H1 (cell line): Measurements from ENCODE around the gene CCL17. TPM values are rescaled to one million over a fixed set of nuclear protein-coding genes. Genes with fewer than 3 reads are reported as not detected.

ENCODE experiments used
- CTCF ChIA-PET: fragments of 300-600 bp; sonication (Branson Sonifier 250); formaldehyde crosslinking; loops from one replicate; lab custom pipeline; 2021; ENCODE audit not compliant: partially characterized antibody; lab: Charles Lee
- POLR2A ChIA-PET: fragments of 300-600 bp; sonication (Branson Sonifier 250); formaldehyde crosslinking; loops from one replicate; lab custom pipeline; 2021; ENCODE audit warnings: inconsistent platforms; ENCODE audit not compliant: partially characterized antibody; lab: Charles Lee
- DNase-seq, 2 experiments: peaks; one replicate each; pipeline versions ENCODE4 v3.0.0 to v3.0.0-alpha.2; 2010 to 2022; ENCODE audit warnings: low spot score in 2 of 2, low read depth in 1 of 2, mixed read lengths in 1 of 2
- FAIRE-seq: peaks from 2 replicates; lab custom pipeline; 2011; peaks lifted over from hg19 to GRCh38; lab: Jason Lieb, UNC
- H2AFZ ChIP-seq: 2 replicates; pipeline ENCODE4 v1.8.1; 2012; ENCODE audit warnings: low read length, inconsistent platforms
- H2AK5ac ChIP-seq: 2 replicates; pipeline ENCODE4 v1.6.1; 2013; ENCODE audit warnings: low read depth, low read length
- H2BK120ac ChIP-seq: replicated peaks from 2 replicates; pipeline ENCODE3; 2013; ENCODE audit warnings: low read depth, low read length, inconsistent platforms
- H2BK12ac ChIP-seq: 2 replicates; pipeline ENCODE4 v1.6.1; 2013; ENCODE audit warnings: low read depth, low read length
- H2BK15ac ChIP-seq: 2 replicates; pipeline ENCODE4 v1.6.1; 2013; ENCODE audit warnings: low read length
- H2BK20ac ChIP-seq: 2 replicates; pipeline ENCODE4 v1.6.1; 2013; ENCODE audit warnings: low read length
- H2BK5ac ChIP-seq: 2 replicates; pipeline ENCODE4 v1.6.1; 2013; ENCODE audit warnings: low read depth, low read length
- H3K14ac ChIP-seq: 2 replicates; pipeline ENCODE4 v1.6.1; 2013; ENCODE audit warnings: inconsistent platforms; ENCODE audit not compliant: insufficient read length
- H3K18ac ChIP-seq: 2 replicates; pipeline ENCODE4 v1.6.1; 2013; ENCODE audit warnings: low read length; ENCODE audit errors: extremely low read depth
- H3K23ac ChIP-seq: 2 replicates; pipeline ENCODE4 v1.6.1; 2013; ENCODE audit warnings: inconsistent platforms; ENCODE audit not compliant: insufficient read length
- H3K23me2 ChIP-seq: 2 replicates; pipeline ENCODE4 v1.6.1; 2013; ENCODE audit warnings: low read depth, low read length
- H3K27ac ChIP-seq: 2 replicates; pipeline ENCODE4 v1.6.1; 2011; ENCODE audit warnings: low read depth, low read length, inconsistent platforms
- H3K27me3 ChIP-seq, 4 experiments: replicated peaks in 1 of 4; 1 replicate in 1 of 4; 2 replicates in 3 of 4; pipeline versions ENCODE4 v1.6.1 to v1.8.1; 2011 to 2013; ENCODE audit warnings: low read length in 3 of 4, mild to moderate bottlenecking in 3 of 4, inconsistent platforms in 2 of 4, mixed read lengths in 2 of 4, moderate library complexity in 1 of 4; ENCODE audit not compliant: control insufficient read depth in 3 of 4, insufficient read depth in 3 of 4; ENCODE audit errors: extremely low read depth in 1 of 4
- H3K36me3 ChIP-seq, 4 experiments: 2 replicates each; pipeline versions ENCODE4 v1.6.1 to v1.8.1; 2011 to 2013; ENCODE audit warnings: mild to moderate bottlenecking in 4 of 4, low read length in 3 of 4, moderate library complexity in 2 of 4, control low read depth in 1 of 4, inconsistent platforms in 1 of 4; ENCODE audit not compliant: insufficient read depth in 4 of 4, control insufficient read depth in 2 of 4
- H3K4ac ChIP-seq: replicated peaks from 2 replicates; pipeline ENCODE3; 2013; ENCODE audit warnings: low read length, low read depth, mixed read lengths, inconsistent platforms; ENCODE audit not compliant: insufficient read length
- H3K4me1 ChIP-seq, 4 experiments: replicated peaks in 1 of 4; 1 replicate in 1 of 4; 2 replicates in 3 of 4; pipeline versions ENCODE4 v1.6.1 to v1.8.1; 2011 to 2013; ENCODE audit warnings: low read length in 3 of 4, inconsistent platforms in 2 of 4, mixed read lengths in 1 of 4; ENCODE audit not compliant: insufficient read depth in 4 of 4, control insufficient read depth in 3 of 4
- H3K4me2 ChIP-seq, 2 experiments: 2 replicates each; pipeline versions ENCODE4 v1.6.1 to v1.8.1; 2011 to 2013; ENCODE audit warnings: low read depth in 2 of 2, low read length in 2 of 2, control low read depth in 1 of 2, inconsistent platforms in 1 of 2, mild to moderate bottlenecking in 1 of 2; ENCODE audit not compliant: insufficient read depth in 1 of 2
- H3K4me3 ChIP-seq, 4 experiments: fragments of 200-600, 300-600 bp in 1 of 4; sonication (generic), shearing (Covaris generic), sonication (Bioruptor Twin) in 1 of 4; 2 replicates each; pipeline versions ENCODE4 v1.5.1 to v1.8.1; 2011 to 2016; ENCODE audit warnings: low read length in 4 of 4, low read depth in 3 of 4, control low read depth in 2 of 4, inconsistent platforms in 2 of 4, mild to moderate bottlenecking in 2 of 4, mixed read lengths in 1 of 4, moderate library complexity in 1 of 4; ENCODE audit not compliant: insufficient read depth in 2 of 4; ENCODE audit errors: extremely low read depth in 1 of 4
- H3K56ac ChIP-seq: replicated peaks from 2 replicates; pipeline ENCODE3; 2013; ENCODE audit warnings: low read depth, mild to moderate bottlenecking, mixed read lengths, low read length, inconsistent platforms; ENCODE audit not compliant: insufficient read length
- H3K79me1 ChIP-seq: 2 replicates; pipeline ENCODE4 v1.6.1; 2013; ENCODE audit warnings: low read depth, low read length, control low read depth
- H3K79me2 ChIP-seq, 2 experiments: 2 replicates each; pipeline versions ENCODE4 v1.6.1 to v1.8.1; 2012 to 2013; ENCODE audit warnings: low read length in 2 of 2, mild to moderate bottlenecking in 2 of 2, inconsistent platforms in 1 of 2; ENCODE audit not compliant: insufficient read depth in 2 of 2, control insufficient read depth in 1 of 2
- H3K9ac ChIP-seq, 4 experiments: replicated peaks in 1 of 4; 1 replicate in 1 of 4; 2 replicates in 3 of 4; pipeline versions ENCODE4 v1.6.1 to v1.8.1; 2011 to 2013; ENCODE audit warnings: low read depth in 3 of 4, low read length in 3 of 4, control low read depth in 2 of 4, mild to moderate bottlenecking in 2 of 4, moderate library complexity in 2 of 4, inconsistent platforms in 1 of 4; ENCODE audit errors: extremely low read depth in 1 of 4
- H3K9me3 ChIP-seq, 2 experiments: 2 replicates each; pipeline versions ENCODE4 v1.6.1 to v1.8.1; 2012 to 2013; ENCODE audit warnings: mild to moderate bottlenecking in 2 of 2, moderate library complexity in 2 of 2, control low read depth in 1 of 2, inconsistent platforms in 1 of 2, low read depth in 1 of 2, low read length in 1 of 2, mixed read lengths in 1 of 2; ENCODE audit not compliant: insufficient read depth in 2 of 2
- H4K20me1 ChIP-seq, 2 experiments: replicated peaks in 1 of 2; 2 replicates each; pipeline versions ENCODE3 to v1.8.1; 2011 to 2013; ENCODE audit warnings: inconsistent platforms in 2 of 2, low read length in 2 of 2, mild to moderate bottlenecking in 1 of 2; ENCODE audit not compliant: insufficient read depth in 2 of 2, control insufficient read depth in 1 of 2
- H4K5ac ChIP-seq: 2 replicates; pipeline ENCODE4 v1.6.1; 2013; ENCODE audit warnings: low read length, low read depth, mixed read lengths, inconsistent platforms; ENCODE audit not compliant: insufficient read length
- H4K8ac ChIP-seq: 2 replicates; pipeline ENCODE4 v1.8.0; 2013; ENCODE audit warnings: mild to moderate bottlenecking, moderate library complexity, low read length, inconsistent platforms; ENCODE audit not compliant: insufficient read depth; ENCODE audit errors: extremely low read depth
- H4K91ac ChIP-seq: replicated peaks from 2 replicates; pipeline ENCODE3; 2013; ENCODE audit warnings: low read length, mixed read lengths, inconsistent platforms; ENCODE audit not compliant: insufficient read length
- EP300 ChIP-seq, 2 experiments: IDR thresholded peaks; 1 replicate in 1 of 2; 2 replicates in 1 of 2; pipeline ENCODE4 v1.6.1; 2011 to 2012; ENCODE audit warnings: low read depth in 2 of 2, low read length in 2 of 2, mild to moderate bottlenecking in 2 of 2, borderline replicate concordance in 1 of 2, inconsistent platforms in 1 of 2, moderate library complexity in 1 of 2
- NANOG ChIP-seq: IDR thresholded peaks from 2 replicates; pipeline ENCODE4 v1.6.1; 2011; ENCODE audit warnings: low read length, low read depth, mild to moderate bottlenecking, inconsistent platforms; ENCODE audit not compliant: insufficient read depth, poor library complexity, severe bottlenecking
- POLR2A ChIP-seq, 2 experiments: IDR thresholded peaks; 1 replicate in 1 of 2; 2 replicates in 1 of 2; pipeline ENCODE4 v1.6.1; 2011; ENCODE audit warnings: low read depth in 2 of 2, low read length in 2 of 2, mild to moderate bottlenecking in 2 of 2; ENCODE audit errors: control extremely low read depth in 1 of 2
- SIX5 ChIP-seq: IDR thresholded peaks from 2 replicates; pipeline ENCODE4 v1.6.1; 2011; ENCODE audit warnings: mild to moderate bottlenecking, low read depth, low read length
- SP4 ChIP-seq: IDR thresholded peaks from 2 replicates; pipeline ENCODE4 v1.6.1; 2012; ENCODE audit warnings: low read length, inconsistent platforms
- WGBS, 2 experiments: shearing (Covaris generic) in 1 of 2; methylation state at CpG; one replicate each; pipeline versions ENCODE4 v1.1.6 to v1.1.7; 2013 to 2015; ENCODE audit warnings: low lambda C conversion rate in 2 of 2, mixed read lengths in 2 of 2, inconsistent platforms in 1 of 2, low coverage in 1 of 2, missing lambda C conversion rate in 1 of 2; ENCODE audit not compliant: insufficient replicate concordance in 2 of 2, insufficient coverage in 1 of 2, insufficient read length in 1 of 2; ENCODE audit errors: extremely low coverage in 1 of 2, missing lambda C conversion rate in 1 of 2; 5-methylcytosine and 5-hydroxymethylcytosine counted together
- polyA plus RNA-seq, 7 experiments: library from polyadenylated mRNA; depleted of rRNA in 3 of 7; stranded (reverse) in 5 of 7; unstranded in 2 of 7; fragments of >200 nt in 5 of 7; fragments of 200-250 nt in 2 of 7; gene quantifications; 1 replicate in 5 of 7; 2 replicates in 1 of 7; 4 replicates in 1 of 7; pipeline versions ENCODE4 v1.2.1 to v1.2.3, GENCODE V29; 2011 to 2013; ENCODE audit warnings: missing spikeins in 2 of 7, mixed read lengths in 2 of 7
- total RNA-seq: library from RNA; stranded (reverse); fragmentation: NEBNext Ultra II Directional; extraction: Animal tissue kit (Norgen Biotek cat#: 25700); gene quantifications from 2 replicates; pipeline ENCODE4 v1.2.1, GENCODE V29; 2021

CCL17 gene
- total and polyA plus RNA-seq, 2 of the 8 experiments (the other 6 are each of a cell fraction or from before 2014, with no cell fraction given), result not detected

GRCh38 chr16:57390636-57391295, 13.8 kb upstream of the CCL17 start:
- Histone ChIP-seq H3K27me3 (no peaks in the 10 kb centered on the region; a peak in 1 of 7 replicates), H3K4ac (no peak overlapping the region), H3K79me2 (no peaks in the 10 kb centered on the region), H4K91ac (no peak overlapping the region), H3K27ac (no peak overlapping the region), H2BK120ac (no peak overlapping the region), H3K23ac (no peak overlapping the region), H3K14ac (no peak overlapping the region), H3K79me1 (no peaks in the 10 kb centered on the region), H3K4me2 (no peak overlapping the region), H3K18ac (no peak overlapping the region), H2AK5ac (no peak overlapping the region), H3K4me1 (peaks cover 0 to 2% (median 1%) of the 10 kb centered on the region in 4 experiments; a peak in 1 of 7 replicates), H2BK15ac (no peak overlapping the region), H4K8ac (no peak overlapping the region), H2BK5ac (no peak overlapping the region), H2AFZ (no peak overlapping the region), H3K23me2 (peaks cover 6% of the 10 kb centered on the region), H2BK12ac (no peak overlapping the region), H3K4me3 (no peak overlapping the region), H3K56ac (no peak overlapping the region), H3K9ac (no peak overlapping the region), H4K5ac (no peak overlapping the region), H3K9me3 (no peaks in the 10 kb centered on the region), H2BK20ac (no peak overlapping the region), H4K20me1 (peaks cover 0 to 8% of the 10 kb centered on the region in 2 experiments), H3K36me3 (no peaks in the 10 kb centered on the region)
- ChIA-PET CTCF (interaction anchor here (1.0 to 12.3 kb wide), 7 partner anchors 9 to 76 kb away, joined by 3 to 71 read pairs (median 3); partner anchors contain the start of genes CCL17 and CX3CL1), POLR2A (no interaction called here)
- WGBS, 2 experiments, result 80% methylated on average over 5 of the region's 5 CpGs; no CpG with 5 or more reads in 1 of the 2 experiments
- FAIRE-seq (no peak), DNase-seq (no peak)
- TF ChIP-seq SIX5 (no peak), SP4 (no peak), POLR2A (IDR thresholded peaks at IDR 0.05; ENCODE audit: control extremely low read depth in 1 of 2, low read depth in 2 of 2, low read length in 2 of 2) (no peak), NANOG (no peak), EP300 (IDR thresholded peaks at IDR 0.05; ENCODE audit: borderline replicate concordance in 1 of 2, low read depth in 2 of 2, low read length in 2 of 2) (no peak)
